HepG2 (cell line): ENCODE measurements around the gene TARDBP. TPM values are rescaled to one million over a fixed set of nuclear protein-coding genes. Genes with fewer than 3 reads are reported as not detected.

ENCODE experiments used
- ATAC-seq: fragments of 200-7000 bp; cut with Tn5 transposase; 3 replicates; pipeline ENCODE4 v1.9.1; 2020; ENCODE audit warnings: mild to moderate bottlenecking, moderate library complexity
- BruUV-seq: library from RNA; stranded (reverse); fragments of 400-500 nt; replicated peaks from 2 replicates; lab custom pipeline; 2021; lab: Mats Ljungman, UMichigan
- CTCF ChIA-PET: fragments of 300-600 bp; formaldehyde crosslinking; extraction: SDS; loops from one replicate; lab custom pipeline; 2021; ENCODE audit warnings: low total read pairs, inconsistent platforms, low intra/inter-chr PET ratio; lab: Yijun Ruan, JAX
- POLR2A ChIA-PET: fragments of 350-600 bp; sonication (Branson Sonifier 250); formaldehyde crosslinking; loops from one replicate; lab custom pipeline; 2020; ENCODE audit warnings: antibody characterized with exemption, inconsistent platforms; lab: Yijun Ruan, JAX
- DNase-seq: peaks from one replicate; pipeline ENCODE4 v3.0.0-alpha.2; 2015; ENCODE audit warnings: low spot score
- FAIRE-seq: peaks from 3 replicates; lab custom pipeline; 2011; peaks lifted over from hg19 to GRCh38; lab: Jason Lieb, UNC
- H2AFZ ChIP-seq: one replicate; pipeline ENCODE4 v1.6.1; 2011; ENCODE audit warnings: low read length, inconsistent platforms
- H3K27ac ChIP-seq: fragments of 300-600 bp; 3 replicates; pipeline ENCODE4 v1.8.0; 2011; ENCODE audit warnings: mixed run types, mild to moderate bottlenecking, mixed read lengths, low read length, inconsistent platforms; ENCODE audit not compliant: insufficient read depth; ENCODE audit errors: extremely low read length
- H3K27me3 ChIP-seq, 2 experiments: fragments of 200-600 bp in 1 of 2; 2 replicates in 1 of 2; 3 replicates in 1 of 2; pipeline versions ENCODE4 v1.6.0 to v1.8.0; 2011; ENCODE audit warnings: low read length in 2 of 2, mild to moderate bottlenecking in 2 of 2, moderate library complexity in 2 of 2, inconsistent platforms in 1 of 2; ENCODE audit not compliant: insufficient read depth in 2 of 2, control insufficient read depth in 1 of 2
- H3K36me3 ChIP-seq, 2 experiments: fragments of 200-600 bp in 1 of 2; replicated peaks in 1 of 2; 2 replicates in 1 of 2; 3 replicates in 1 of 2; pipeline versions ENCODE4 v1.5.1 to v1.8.0; 2011; ENCODE audit warnings: low read length in 2 of 2, inconsistent platforms in 1 of 2; ENCODE audit not compliant: insufficient read depth in 2 of 2, control insufficient read depth in 1 of 2
- H3K4me1 ChIP-seq: 2 replicates; pipeline ENCODE4 v1.5.1; 2012; ENCODE audit warnings: low read length, inconsistent platforms; ENCODE audit not compliant: insufficient read depth
- H3K4me2 ChIP-seq: 2 replicates; pipeline ENCODE4 v1.6.0; 2011; ENCODE audit warnings: low read depth, low read length, inconsistent platforms
- H3K4me3 ChIP-seq, 3 experiments: fragments of 200-600 bp in 1 of 3; sonication (generic), shearing (Covaris generic) in 1 of 3; replicated peaks in 1 of 3; 2 replicates each; pipeline ENCODE4 v1.5.1; 2011 to 2016; ENCODE audit warnings: low read length in 3 of 3, inconsistent platforms in 2 of 3, low read depth in 2 of 3, mild to moderate bottlenecking in 2 of 3, control low read depth in 1 of 3, mixed read lengths in 1 of 3; ENCODE audit not compliant: insufficient read depth in 1 of 3
- H3K79me2 ChIP-seq: one replicate; pipeline ENCODE4 v1.6.1; 2011; ENCODE audit warnings: low read length, inconsistent platforms; ENCODE audit not compliant: insufficient read depth
- H3K9ac ChIP-seq: 2 replicates; pipeline ENCODE4 v1.6.0; 2011; ENCODE audit warnings: mild to moderate bottlenecking, low read depth, low read length, inconsistent platforms; ENCODE audit not compliant: insufficient read depth
- H3K9me3 ChIP-seq: 2 replicates; pipeline ENCODE4 v1.5.1; 2012; ENCODE audit warnings: mild to moderate bottlenecking, low read length
- H4K20me1 ChIP-seq: 2 replicates; pipeline ENCODE4 v1.6.0; 2011; ENCODE audit warnings: inconsistent platforms, mild to moderate bottlenecking, low read length, moderate library complexity; ENCODE audit not compliant: insufficient read depth
- DPF2 ChIP-seq: sonication (generic); formaldehyde crosslinking; IDR thresholded peaks from 2 replicates; pipeline ENCODE4 v1.4.0; 2020; ENCODE audit warnings: mild to moderate bottlenecking, low read depth, missing genetic modification reagents, borderline replicate concordance
- GTF2F1 ChIP-seq: fragments of 150-350 bp; IDR thresholded peaks from 2 replicates; pipeline ENCODE4 v1.6.1; 2014; ENCODE audit warnings: low read length
- KDM6A ChIP-seq: IDR thresholded peaks from 2 replicates; pipeline ENCODE4 v1.6.1; 2016; ENCODE audit warnings: low read depth
- MED8 ChIP-seq: sonication (generic); formaldehyde crosslinking; IDR thresholded peaks from 2 replicates; pipeline ENCODE4 v1.8.1; 2023; ENCODE audit warnings: mild to moderate bottlenecking, missing genetic modification reagents; ENCODE audit not compliant: insufficient replicate concordance
- POLR2AphosphoS2 ChIP-seq: IDR thresholded peaks from 2 replicates; pipeline ENCODE4 v1.6.1; 2011; ENCODE audit warnings: low read depth, low read length, improper control_type of control experiment
- RFX1 ChIP-seq: fragments of 450-650 bp; IDR thresholded peaks from 2 replicates; pipeline ENCODE4 v1.6.1; 2017
- SP1 ChIP-seq, 2 experiments: fragments of 450-650 bp in 1 of 2; sonication (generic) in 1 of 2; formaldehyde crosslinking in 1 of 2; IDR thresholded peaks; 2 replicates each; pipeline versions ENCODE4 v1.4.0 to v1.6.1; 2016 to 2020; ENCODE audit warnings: missing genetic modification reagents in 1 of 2
- TAF15 ChIP-seq: fragments of 200-400 bp; formaldehyde crosslinking; IDR thresholded peaks from one replicate; pipeline ENCODE4 v1.6.1; 2018; ENCODE audit warnings: mild to moderate bottlenecking, low read depth, low read length; ENCODE audit not compliant: poor library complexity, severe bottlenecking
- ZNF33B ChIP-seq: sonication (generic); formaldehyde crosslinking; IDR thresholded peaks from 2 replicates; pipeline ENCODE4 v1.5.1; 2020; ENCODE audit warnings: mild to moderate bottlenecking, missing genetic modification reagents
- ZNF383 ChIP-seq: sonication (generic); formaldehyde crosslinking; IDR thresholded peaks from 2 replicates; pipeline ENCODE4 v1.4.0; 2020; ENCODE audit warnings: missing genetic modification reagents, mild to moderate bottlenecking, borderline replicate concordance
- WGBS: methylation state at CpG from one replicate; pipeline ENCODE4 v1.1.6; 2017; ENCODE audit warnings: low lambda C conversion rate; 5-methylcytosine and 5-hydroxymethylcytosine counted together
- in situ Hi-C: cut with HindIII; loops from 2 replicates; pipeline ENCODE4 v1.10.0; 2017; ENCODE audit warnings: low pct_unique_long_range_greater_than_20kb; ENCODE audit not compliant: extremely low pct_ligation_motif_present
- intact Hi-C: fragments of 100-400 bp; cut with micrococcal nuclease; formaldehyde crosslinking; loops from one replicate; pipeline ENCODE4 v1.10.0; 2022; ENCODE audit not compliant: unreplicated experiment
- polyA plus RNA-seq, 8 experiments: library from polyadenylated mRNA; depleted of rRNA in 3 of 8; stranded (reverse) in 7 of 8; unstranded in 1 of 8; fragments of >200 nt; fragmentation: Illumina TruSeq in 4 of 8; extraction: Trizol in 4 of 8; gene quantifications; 2 replicates each; pipeline versions ENCODE4 v1.2.1 to v1.2.3, GENCODE V29; 2011 to 2016; ENCODE audit warnings: low read depth in 4 of 8, missing spikeins in 1 of 8, mixed read lengths in 1 of 8; ENCODE audit not compliant: insufficient read depth in 1 of 8
- total RNA-seq, 5 experiments: library from RNA; depleted of rRNA; stranded (reverse); fragments of >200 nt; fragmentation: Illumina TruSeq; extraction: Trizol; gene quantifications; 2 replicates each; pipeline ENCODE4 v1.2.3, GENCODE V29; 2016; ENCODE audit warnings: low read depth in 1 of 5
- TF ChIP-seq, protein P1 (sequence below): sonication (generic); formaldehyde crosslinking; IDR thresholded peaks from 2 replicates; pipeline ENCODE4 v1.8.1; 2023; ENCODE audit warnings: mild to moderate bottlenecking, missing genetic modification reagents, borderline replicate concordance
- TF ChIP-seq, protein P2 (sequence below): sonication (generic); formaldehyde crosslinking; conservative IDR thresholded peaks from 2 replicates; pipeline ENCODE4 v1.8.0; 2022; ENCODE audit warnings: low read depth, missing genetic modification reagents

TARDBP gene
- total and polyA plus RNA-seq, 2 of the 13 experiments (the other 11 are each of a cell fraction or from before 2014, with no cell fraction given), result 62.4 to 93.0 TPM

DNA sequence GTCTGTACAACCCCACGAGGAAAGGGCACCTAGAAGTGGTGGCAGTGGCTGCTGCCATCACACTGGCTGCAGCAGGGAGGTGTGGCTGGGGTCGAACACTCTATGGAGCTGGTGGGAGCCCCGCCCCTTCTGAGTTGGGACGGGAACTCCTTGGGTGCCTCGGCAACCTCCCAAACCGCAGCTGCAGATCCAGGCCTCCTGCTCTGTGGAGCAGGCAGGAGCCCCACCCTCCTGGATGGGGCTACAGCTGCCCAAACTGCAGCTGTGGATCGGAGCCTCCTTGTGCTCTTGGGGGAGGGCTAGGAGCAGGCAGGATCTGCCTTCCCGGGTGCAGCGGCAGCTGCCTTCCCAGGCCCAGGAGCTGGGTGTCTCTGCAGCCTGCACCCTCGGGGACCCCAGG is 38.9 kb upstream of the TARDBP start:
- no peak for FAIRE-seq
- WGBS, result 60% methylated on average over 1 of the region's 10 CpGs
- H3K79me2 ChIP-seq, result no peaks in the 10 kb centered on the region

More for the DNA sequence above, 38.9 kb upstream of the TARDBP start:
- TF ChIP-seq RFX1 (no peak), SP1 (IDR thresholded peaks at IDR 0.05) (no peak), SP1 (CRISPR knock-in tag; IDR thresholded peaks at IDR 0.05) (no peak), POLR2AphosphoS2 (no peak), TAF15 (no peak), ZNF383 (CRISPR knock-in tag) (no peak), GTF2F1 (no peak), ZNF33B (no peak), DPF2 (no peak), KDM6A (CRISPR knock-in tag) (no peak), MED8 (CRISPR knock-in tag) (no peak)
- TF ChIP-seq, protein P1, sequence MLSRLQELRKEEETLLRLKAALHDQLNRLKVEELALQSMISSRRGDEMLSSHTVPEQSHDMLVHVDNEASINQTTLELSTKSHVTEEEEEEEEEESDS (CRISPR knock-in tag), result no peak
- TF ChIP-seq, protein P2, sequence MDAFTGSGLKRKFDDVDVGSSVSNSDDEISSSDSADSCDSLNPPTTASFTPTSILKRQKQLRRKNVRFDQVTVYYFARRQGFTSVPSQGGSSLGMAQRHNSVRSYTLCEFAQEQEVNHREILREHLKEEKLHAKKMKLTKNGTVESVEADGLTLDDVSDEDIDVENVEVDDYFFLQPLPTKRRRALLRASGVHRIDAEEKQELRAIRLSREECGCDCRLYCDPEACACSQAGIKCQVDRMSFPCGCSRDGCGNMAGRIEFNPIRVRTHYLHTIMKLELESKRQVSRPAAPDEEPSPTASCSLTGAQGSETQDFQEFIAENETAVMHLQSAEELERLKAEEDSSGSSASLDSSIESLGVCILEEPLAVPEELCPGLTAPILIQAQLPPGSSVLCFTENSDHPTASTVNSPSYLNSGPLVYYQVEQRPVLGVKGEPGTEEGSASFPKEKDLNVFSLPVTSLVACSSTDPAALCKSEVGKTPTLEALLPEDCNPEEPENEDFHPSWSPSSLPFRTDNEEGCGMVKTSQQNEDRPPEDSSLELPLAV (CRISPR knock-in tag), result no peak
- TF ChIP-seq, all 625 proteins: peak for 0
- BruUV-seq, result no TSS peak
- ChIA-PET CTCF (no interaction called here), POLR2A (no interaction called here)
- H3K9ac ChIP-seq, result no peak overlapping the region
- H3K4me2 ChIP-seq, result peak overlapping the region; percentile 27; the same call in 1 of the 2 replicates
- DNase-seq (no peak), ATAC-seq (0 out of 3 replicates have a peak, but pooled peaks have one; percentile 15)
- no peak overlapping the region for H3K4me3 ChIP-seq
- H3K36me3 ChIP-seq, result no peaks in the 10 kb centered on the region
- no peak overlapping the region for H3K27ac ChIP-seq
- no peaks in the 10 kb centered on the region for H4K20me1 ChIP-seq
- in situ Hi-C loops, result no loop called here
- no peak overlapping the region for H2AFZ ChIP-seq
- intact Hi-C loops, result no loop called here
- H3K9me3 ChIP-seq, result no peaks in the 10 kb centered on the region
- peaks cover 52% of the 10 kb centered on the region for H3K4me1 ChIP-seq
- H3K27me3 ChIP-seq, result peaks cover 5 to 9% of the 10 kb centered on the region in 2 experiments; a peak in 3 of 5 replicates
